SK-N-SH treated with all-trans-retinoic acid at 6 μM for 48 hours (cell line): ENCODE data around the gene ENO2.

Source experiments
- CSRNP3 ChIP-seq: fragments of 250-450 bp; sonication (Bioruptor Pico); IDR thresholded peaks from 2 replicates; pipeline ENCODE4 v1.5.1; 2021; ENCODE audit warnings: mild to moderate bottlenecking, moderate library complexity
- ESRRG ChIP-seq: fragments of 250-450 bp; sonication (Bioruptor Pico); IDR thresholded peaks from 2 replicates; pipeline ENCODE4 v1.6.1; 2021; ENCODE audit warnings: mild to moderate bottlenecking
- PATZ1 ChIP-seq: fragments of 250-450 bp; sonication (Bioruptor Pico); IDR thresholded peaks from 2 replicates; pipeline ENCODE4 v1.8.0; 2020; ENCODE audit warnings: mild to moderate bottlenecking, moderate library complexity, borderline replicate concordance
- POU6F1 ChIP-seq: fragments of 250-450 bp; sonication (Bioruptor Pico); IDR thresholded peaks from 2 replicates; pipeline ENCODE4 v1.8.0; 2021; ENCODE audit warnings: low read depth, mild to moderate bottlenecking, moderate library complexity, borderline replicate concordance
- TOX ChIP-seq: fragments of 250-450 bp; sonication (Bioruptor Pico); IDR thresholded peaks from 2 replicates; pipeline ENCODE4 v1.8.0; 2021; ENCODE audit warnings: mild to moderate bottlenecking, moderate library complexity, borderline replicate concordance
- ZC3H10 ChIP-seq: fragments of 250-450 bp; sonication (Bioruptor Pico); IDR thresholded peaks from 2 replicates; pipeline ENCODE4 v1.5.1; 2021; ENCODE audit warnings: mild to moderate bottlenecking, moderate library complexity
- ZFP3 ChIP-seq: fragments of 250-450 bp; sonication (Bioruptor Pico); IDR thresholded peaks from 2 replicates; pipeline ENCODE4 v1.5.0; 2020; ENCODE audit warnings: mild to moderate bottlenecking, moderate library complexity
- ZFP30 ChIP-seq: fragments of 450-650 bp; formaldehyde crosslinking; IDR thresholded peaks from 2 replicates; pipeline ENCODE4 v1.5.0; 2022; ENCODE audit warnings: mild to moderate bottlenecking, moderate library complexity
- ZNF70 ChIP-seq: fragments of 450-650 bp; formaldehyde crosslinking; IDR thresholded peaks from 2 replicates; pipeline ENCODE4 v1.5.0; 2020; ENCODE audit warnings: mild to moderate bottlenecking, moderate library complexity

- TF ChIP-seq POU6F1 (CRISPR knock-in tag), result no peak
- no peak for TF ChIP-seq ZC3H10
- TF ChIP-seq ESRRG (CRISPR knock-in tag), result no peak
- no peak for TF ChIP-seq ZFP3 (CRISPR knock-in tag)
- TF ChIP-seq PATZ1, result no peak
- no peak for TF ChIP-seq TOX (CRISPR knock-in tag)
- TF ChIP-seq CSRNP3 (CRISPR knock-in tag), result no peak
- TF ChIP-seq ZNF70 (CRISPR knock-in tag), result no peak
- TF ChIP-seq ZFP30 (CRISPR knock-in tag), result no peak
Measured at GRCh38 chr12:6915789-6916285, 1.5 kb downstream of the ENO2 start.
